HG02642 (cell line): ENCODE data around the gene FLNC.

Experiments used
- ATAC-seq: cut with Tn5 transposase; IDR thresholded peaks from one replicate; pipeline ENCODE4 v1.9.1; 2021; ENCODE audit warnings: mild to moderate bottlenecking; ENCODE audit not compliant: unreplicated experiment, poor library complexity

The FLNC gene

DNA sequence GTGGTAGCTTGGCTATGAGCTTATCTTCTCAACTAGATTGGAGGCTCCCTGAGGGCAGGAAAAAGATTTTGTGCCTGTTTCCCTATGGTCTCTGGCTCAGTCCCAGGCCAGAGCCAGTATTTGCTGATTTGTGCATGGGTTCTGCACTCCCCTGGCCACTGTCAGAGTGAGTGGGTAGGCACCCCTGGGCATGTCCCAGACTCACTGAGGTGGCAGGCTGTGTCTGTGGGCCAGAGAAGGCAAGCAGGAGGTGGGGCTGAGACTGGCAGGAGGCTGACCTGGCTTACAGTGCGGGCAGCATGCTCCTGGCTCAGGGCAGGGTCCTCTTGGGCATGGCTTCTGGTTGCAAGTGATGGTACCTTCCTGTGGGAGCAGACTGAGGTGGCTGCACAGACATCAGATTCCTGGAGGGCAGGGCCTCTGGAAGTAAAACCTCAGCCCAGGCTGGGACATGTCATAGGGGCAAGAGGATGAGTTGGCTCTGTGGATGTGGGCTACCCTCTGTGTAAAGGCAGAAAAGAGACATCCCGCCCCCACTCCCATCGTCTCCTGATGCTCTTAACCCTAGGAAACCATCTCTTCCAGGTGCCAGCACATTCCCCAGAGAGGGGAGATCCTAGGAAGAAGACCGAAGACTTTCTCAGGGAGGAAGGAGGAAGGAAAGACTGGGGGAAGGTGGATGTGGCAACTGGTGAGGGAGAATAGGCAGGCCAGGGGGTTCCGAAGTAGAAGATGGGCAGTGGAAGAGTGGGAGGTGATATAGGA, 76.0 kb downstream of the FLNC start:
- ATAC-seq = no peak

- no peak for ATAC-seq
These were observed 76.8 kb downstream of the FLNC start for GRCh38 chr7:128906766-128907559.
